Keratinocyte (primary cell): ENCODE measurements around the gene ITGAD.

Source experiments
- CTCF ChIP-seq, 3 experiments: IDR thresholded peaks in 1 of 3; conservative IDR thresholded peaks in 1 of 3; optimal IDR thresholded peaks in 1 of 3; 2 replicates in 2 of 3; 3 replicates in 1 of 3; pipeline versions ENCODE3 to v1.5.1; 2011; ENCODE audit warnings: low read length in 3 of 3, mild to moderate bottlenecking in 3 of 3, moderate library complexity in 2 of 3, control low read depth in 1 of 3, inconsistent platforms in 1 of 3; ENCODE audit not compliant: insufficient read depth in 2 of 3; ENCODE audit errors: extremely low read depth in 1 of 3
- EZH2 ChIP-seq: IDR thresholded peaks from one replicate; pipeline ENCODE4 v1.6.1; 2012; ENCODE audit warnings: inconsistent platforms, mild to moderate bottlenecking, low read length, moderate library complexity

GRCh38 chr16:31385680-31386079 lies 7.5 kb upstream of the ITGAD start:
- no peak for TF ChIP-seq CTCF (optimal IDR thresholded peaks at IDR 0.05 in 1 of 3, IDR thresholded peaks at IDR 0.05 in 1 of 3, conservative IDR thresholded peaks at IDR 0.05 in 1 of 3; ENCODE audit: extremely low read depth in 1 of 3, insufficient read depth in 2 of 3, low read length in 3 of 3)
- no peak for TF ChIP-seq EZH2
